Spleen (tissue), 7 donors: ENCODE data around the gene OR11H6.

ENCODE experiments used
- CTCF ChIP-seq, 11 experiments: fragments of 200-600 bp in 7 of 11; fragments of 450-650 bp in 4 of 11; sonication (generic) in 4 of 11; IDR thresholded peaks in 8 of 11; conservative IDR thresholded peaks in 3 of 11; 1 replicate in 7 of 11; 2 replicates in 4 of 11; pipeline versions ENCODE4 v1.4.0 to v1.8.0; 2016 to 2021; ENCODE audit warnings: antibody characterized with exemption in 11 of 11, inconsistent platforms in 4 of 11, mild to moderate bottlenecking in 1 of 11
- POLR2A ChIP-seq, 3 donors: fragments of 450-650 bp; IDR thresholded peaks; one replicate each; pipeline ENCODE4 v1.5.1; 2017; ENCODE audit warnings: antibody characterized with exemption in 3 of 3, mild to moderate bottlenecking in 1 of 3
- donor health status: DM: no; HTN: no; CAD: no; lungs with moderate emphysema.
- donor health status: DM: no; HTN: no; CAD: no.
- donor health status: DM: no; HTN: no; CAD: no.

- TF ChIP-seq CTCF (IDR thresholded peaks at IDR 0.05 in 8 of 11, conservative IDR thresholded peaks at IDR 0.05 in 3 of 11) (no peak), POLR2A (IDR thresholded peaks at IDR 0.05) (no peak)
These were observed 8.3 kb upstream of the OR11H6 start for GRCh38 chr14:20215196-20215595.
